ENCODE results near the gene PACSIN1. TPM values are rescaled to one million over a fixed set of nuclear protein-coding genes. Genes with fewer than 3 reads are reported as not detected.
A peak's percentile ranks its signal among the peaks of the same experiment; 100 is the strongest.

The PACSIN1 gene
- polyA plus RNA-seq, 1 donor from 2014 or later, result 3.1 TPM

DNA sequence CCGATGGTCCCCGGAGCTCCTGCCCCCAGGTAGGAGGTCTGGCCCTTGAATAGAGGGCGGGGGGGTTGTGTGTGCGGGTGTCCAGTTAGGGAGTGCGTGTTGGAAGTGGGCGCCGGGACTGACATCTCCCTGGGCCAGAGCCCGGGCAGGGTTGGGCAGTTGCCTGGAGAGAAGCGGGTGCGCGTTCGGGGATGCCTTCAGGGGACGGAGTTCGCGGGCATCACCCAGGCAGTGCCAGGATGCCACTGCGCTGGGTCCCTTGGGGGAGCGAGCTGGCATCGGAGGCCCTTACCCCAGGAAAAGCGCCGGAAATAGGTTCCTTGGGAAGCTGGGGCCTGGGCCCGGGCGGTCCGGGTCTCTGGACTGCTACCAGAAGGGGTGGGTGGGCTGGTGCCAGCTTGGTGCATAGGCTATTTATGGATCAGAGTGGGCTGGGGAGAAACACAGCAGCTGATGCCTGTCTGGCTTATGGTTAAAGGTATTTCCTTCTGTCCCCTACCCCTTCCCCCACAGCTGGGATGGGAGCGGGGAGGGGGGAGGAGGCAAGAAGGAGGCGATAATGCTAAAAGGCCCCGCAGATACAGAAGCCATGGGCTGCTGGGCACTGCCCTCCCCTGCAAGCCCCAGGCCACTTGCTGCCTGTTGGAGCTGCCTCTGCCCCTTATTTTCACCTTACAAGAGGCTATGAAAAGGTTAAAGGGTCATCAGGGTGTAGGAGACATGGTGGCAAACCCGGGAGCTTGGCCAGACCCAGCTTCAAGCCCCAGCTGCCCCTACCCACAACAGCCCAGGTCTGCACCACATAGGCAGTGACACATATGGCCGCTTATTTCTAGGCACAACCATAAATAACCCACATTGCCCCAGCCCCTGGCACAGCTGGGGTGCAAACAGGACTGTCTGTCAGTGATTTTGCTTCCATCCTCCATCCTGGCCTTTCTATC is 638 bp downstream of the PACSIN1 start:
- Histone ChIP-seq H3K27ac (ENCODE audit: low read length) (no peak overlapping the region), H3K9ac (ENCODE audit: low read length) (peak overlapping the region; percentile 56), H3K4me2 (ENCODE audit: low read length) (peak overlapping the region; percentile 39), H3K9me3 (ENCODE audit: low read length) (no peaks in the 10 kb centered on the region), H3K36me3 (ENCODE audit: insufficient read depth, low read length) (no peaks in the 10 kb centered on the region), H3K27me3 (ENCODE audit: insufficient read depth, low read depth, low read length) (peaks cover 9% of the 10 kb centered on the region), H3K4me3 (ENCODE audit: low read length) (peak overlapping the region; percentile 73), H3K9me2 (ENCODE audit: insufficient read depth, low read length) (no peaks in the 10 kb centered on the region), H2AFZ (ENCODE audit: low read depth, low read length) (no peak overlapping the region), H4K20me1 (ENCODE audit: insufficient read depth) (no peaks in the 10 kb centered on the region), H3F3A (ENCODE audit: insufficient read depth, low read length, poor library complexity, severe bottlenecking) (no peaks in the 10 kb centered on the region), H3K79me2 (replicated peaks; ENCODE audit: insufficient read depth, low read length) (no peaks in the 10 kb centered on the region)
- TF ChIP-seq, protein P1, sequence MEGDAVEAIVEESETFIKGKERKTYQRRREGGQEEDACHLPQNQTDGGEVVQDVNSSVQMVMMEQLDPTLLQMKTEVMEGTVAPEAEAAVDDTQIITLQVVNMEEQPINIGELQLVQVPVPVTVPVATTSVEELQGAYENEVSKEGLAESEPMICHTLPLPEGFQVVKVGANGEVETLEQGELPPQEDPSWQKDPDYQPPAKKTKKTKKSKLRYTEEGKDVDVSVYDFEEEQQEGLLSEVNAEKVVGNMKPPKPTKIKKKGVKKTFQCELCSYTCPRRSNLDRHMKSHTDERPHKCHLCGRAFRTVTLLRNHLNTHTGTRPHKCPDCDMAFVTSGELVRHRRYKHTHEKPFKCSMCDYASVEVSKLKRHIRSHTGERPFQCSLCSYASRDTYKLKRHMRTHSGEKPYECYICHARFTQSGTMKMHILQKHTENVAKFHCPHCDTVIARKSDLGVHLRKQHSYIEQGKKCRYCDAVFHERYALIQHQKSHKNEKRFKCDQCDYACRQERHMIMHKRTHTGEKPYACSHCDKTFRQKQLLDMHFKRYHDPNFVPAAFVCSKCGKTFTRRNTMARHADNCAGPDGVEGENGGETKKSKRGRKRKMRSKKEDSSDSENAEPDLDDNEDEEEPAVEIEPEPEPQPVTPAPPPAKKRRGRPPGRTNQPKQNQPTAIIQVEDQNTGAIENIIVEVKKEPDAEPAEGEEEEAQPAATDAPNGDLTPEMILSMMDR (IDR thresholded peaks at IDR 0.05; ENCODE audit: poor library complexity, severe bottlenecking), result no peak
- no peak for TF ChIP-seq EP300 (conservative IDR thresholded peaks at IDR 0.05; ENCODE audit: poor library complexity, severe bottlenecking)
- TF ChIP-seq EZH2 (IDR thresholded peaks at IDR 0.05; ENCODE audit: borderline replicate concordance, insufficient read depth, low read length, poor library complexity, severe bottlenecking), result no peak
- no peak for TF ChIP-seq RAD21 (conservative IDR thresholded peaks at IDR 0.05)
- TF ChIP-seq, protein P2, sequence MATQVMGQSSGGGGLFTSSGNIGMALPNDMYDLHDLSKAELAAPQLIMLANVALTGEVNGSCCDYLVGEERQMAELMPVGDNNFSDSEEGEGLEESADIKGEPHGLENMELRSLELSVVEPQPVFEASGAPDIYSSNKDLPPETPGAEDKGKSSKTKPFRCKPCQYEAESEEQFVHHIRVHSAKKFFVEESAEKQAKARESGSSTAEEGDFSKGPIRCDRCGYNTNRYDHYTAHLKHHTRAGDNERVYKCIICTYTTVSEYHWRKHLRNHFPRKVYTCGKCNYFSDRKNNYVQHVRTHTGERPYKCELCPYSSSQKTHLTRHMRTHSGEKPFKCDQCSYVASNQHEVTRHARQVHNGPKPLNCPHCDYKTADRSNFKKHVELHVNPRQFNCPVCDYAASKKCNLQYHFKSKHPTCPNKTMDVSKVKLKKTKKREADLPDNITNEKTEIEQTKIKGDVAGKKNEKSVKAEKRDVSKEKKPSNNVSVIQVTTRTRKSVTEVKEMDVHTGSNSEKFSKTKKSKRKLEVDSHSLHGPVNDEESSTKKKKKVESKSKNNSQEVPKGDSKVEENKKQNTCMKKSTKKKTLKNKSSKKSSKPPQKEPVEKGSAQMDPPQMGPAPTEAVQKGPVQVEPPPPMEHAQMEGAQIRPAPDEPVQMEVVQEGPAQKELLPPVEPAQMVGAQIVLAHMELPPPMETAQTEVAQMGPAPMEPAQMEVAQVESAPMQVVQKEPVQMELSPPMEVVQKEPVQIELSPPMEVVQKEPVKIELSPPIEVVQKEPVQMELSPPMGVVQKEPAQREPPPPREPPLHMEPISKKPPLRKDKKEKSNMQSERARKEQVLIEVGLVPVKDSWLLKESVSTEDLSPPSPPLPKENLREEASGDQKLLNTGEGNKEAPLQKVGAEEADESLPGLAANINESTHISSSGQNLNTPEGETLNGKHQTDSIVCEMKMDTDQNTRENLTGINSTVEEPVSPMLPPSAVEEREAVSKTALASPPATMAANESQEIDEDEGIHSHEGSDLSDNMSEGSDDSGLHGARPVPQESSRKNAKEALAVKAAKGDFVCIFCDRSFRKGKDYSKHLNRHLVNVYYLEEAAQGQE (IDR thresholded peaks at IDR 0.05; ENCODE audit: borderline replicate concordance), result no peak
- no peak for TF ChIP-seq TAF1 (IDR thresholded peaks at IDR 0.05; ENCODE audit: low read depth)
- TF ChIP-seq POLR2AphosphoS5 (IDR thresholded peaks at IDR 0.05), result no peak
- no peak for TF ChIP-seq SMC3 (conservative IDR thresholded peaks at IDR 0.05; ENCODE audit: poor library complexity)
- TF ChIP-seq MXI1 (conservative IDR thresholded peaks at IDR 0.05; ENCODE audit: poor library complexity, severe bottlenecking), result no peak

DNA sequence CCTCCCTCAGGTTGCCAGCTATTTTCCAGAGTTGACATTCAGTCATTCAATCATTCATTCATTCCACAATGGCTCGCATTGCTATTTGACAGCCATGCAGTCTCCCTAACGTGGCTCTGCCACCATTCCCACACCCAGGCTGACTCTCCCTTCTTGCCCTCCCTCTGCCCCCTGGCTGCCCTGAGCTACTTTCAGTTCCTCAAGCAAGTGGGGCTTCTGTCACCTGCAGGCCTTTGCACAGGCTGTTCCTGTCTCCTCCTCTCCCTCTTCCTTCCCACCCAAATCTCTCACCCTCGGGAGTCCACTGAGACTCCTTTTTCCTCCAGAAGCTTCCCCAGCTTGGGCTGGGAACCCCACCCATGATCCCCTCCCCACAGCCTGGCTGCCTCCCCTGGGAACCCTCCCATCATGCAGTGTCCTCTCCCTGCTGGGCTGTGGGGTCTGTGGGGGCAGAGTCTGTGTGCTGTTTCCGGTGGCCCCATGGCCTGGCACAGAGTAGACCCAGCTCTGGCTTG is 2.6 kb downstream of the PACSIN1 start:
- no peaks in the 10 kb centered on the region for H3K9me2 ChIP-seq (ENCODE audit: insufficient read depth, low read length)
- H3K9ac ChIP-seq (ENCODE audit: low read length), result no peak overlapping the region
- no peaks in the 10 kb centered on the region for H3K9me3 ChIP-seq (ENCODE audit: low read length)
- no peak overlapping the region for H3K4me2 ChIP-seq (ENCODE audit: low read length)
- H4K20me1 ChIP-seq (ENCODE audit: insufficient read depth), result no peaks in the 10 kb centered on the region
- TF ChIP-seq TAF1 (IDR thresholded peaks at IDR 0.05; ENCODE audit: low read depth) (no peak), EZH2 (IDR thresholded peaks at IDR 0.05; ENCODE audit: borderline replicate concordance, insufficient read depth, low read length, poor library complexity, severe bottlenecking) (no peak), MXI1 (conservative IDR thresholded peaks at IDR 0.05; ENCODE audit: poor library complexity, severe bottlenecking) (no peak), SMC3 (conservative IDR thresholded peaks at IDR 0.05; ENCODE audit: poor library complexity) (no peak), RAD21 (conservative IDR thresholded peaks at IDR 0.05) (no peak), EP300 (conservative IDR thresholded peaks at IDR 0.05; ENCODE audit: poor library complexity, severe bottlenecking) (no peak), POLR2AphosphoS5 (IDR thresholded peaks at IDR 0.05) (no peak)
- TF ChIP-seq, protein P2 (IDR thresholded peaks at IDR 0.05; ENCODE audit: borderline replicate concordance), result no peak
- TF ChIP-seq, protein P1 (IDR thresholded peaks at IDR 0.05; ENCODE audit: poor library complexity, severe bottlenecking), result no peak
- H3K4me3 ChIP-seq (ENCODE audit: low read length), result no peak overlapping the region
- no peaks in the 10 kb centered on the region for H3K36me3 ChIP-seq (ENCODE audit: insufficient read depth, low read length)
- no peaks in the 10 kb centered on the region for H3K79me2 ChIP-seq (replicated peaks; ENCODE audit: insufficient read depth, low read length)
- H3K27me3 ChIP-seq (ENCODE audit: insufficient read depth, low read depth, low read length), result peaks cover 9% of the 10 kb centered on the region
- H2AFZ ChIP-seq (ENCODE audit: low read depth, low read length), result no peak overlapping the region
- H3K27ac ChIP-seq (ENCODE audit: low read length), result no peak overlapping the region
- no peaks in the 10 kb centered on the region for H3F3A ChIP-seq (ENCODE audit: insufficient read depth, low read length, poor library complexity, severe bottlenecking)
